Thymus (tissue), 11 donors: ENCODE results near the gene KRT3. TPM values are rescaled to one million over a fixed set of nuclear protein-coding genes. Genes with fewer than 3 reads are reported as not detected.
"Not testable (repeated sequence)": the region's sequence is repeated elsewhere in the genome, so short reads cannot be mapped to it uniquely, and the experiment has no call there.

Source experiments
- DNase-seq, 9 donors: peaks; one replicate each; pipeline ENCODE4 v3.0.0-alpha.2; 2013; ENCODE audit warnings: low spot score in 9 of 9, low read depth in 6 of 9, missing footprints in 1 of 9
- H3K27ac ChIP-seq, 2 donors: one replicate each; pipeline ENCODE4 v1.5.1; 2013; ENCODE audit warnings: control low read depth in 1 of 2, low read depth in 1 of 2, low read length in 1 of 2, mild to moderate bottlenecking in 1 of 2, moderate library complexity in 1 of 2
- H3K27me3 ChIP-seq, 2 donors: one replicate each; pipeline ENCODE4 v1.5.1; 2013; ENCODE audit warnings: low read length in 1 of 2; ENCODE audit not compliant: control insufficient read depth in 2 of 2, insufficient read depth in 1 of 2
- H3K36me3 ChIP-seq, 2 donors: one replicate each; pipeline ENCODE4 v1.5.1; 2013; ENCODE audit warnings: low read length in 1 of 2, mild to moderate bottlenecking in 1 of 2, moderate library complexity in 1 of 2; ENCODE audit not compliant: control insufficient read depth in 2 of 2, insufficient read depth in 2 of 2
- H3K4me1 ChIP-seq, 2 donors: one replicate each; pipeline ENCODE4 v1.5.1; 2013; ENCODE audit warnings: low read length in 2 of 2; ENCODE audit not compliant: control insufficient read depth in 2 of 2, insufficient read depth in 2 of 2
- H3K4me3 ChIP-seq, 2 donors: one replicate each; pipeline ENCODE4 v1.5.1; 2013; ENCODE audit warnings: low read length in 2 of 2, control low read depth in 1 of 2, mild to moderate bottlenecking in 1 of 2
- H3K9me3 ChIP-seq, 2 donors: one replicate each; pipeline ENCODE4 v1.5.1; 2013; ENCODE audit warnings: low read length in 1 of 2, mild to moderate bottlenecking in 1 of 2; ENCODE audit not compliant: control insufficient read depth in 2 of 2, insufficient read depth in 1 of 2
- WGBS: extraction: QIAGEN DNeasy Blood & Tissue Kit; methylation state at CpG from one replicate; pipeline ENCODE4 v1.1.7; 2013; 5-methylcytosine and 5-hydroxymethylcytosine counted together
- polyA plus RNA-seq: library from polyadenylated mRNA; stranded (reverse); fragments of 200-250 nt; gene quantifications from one replicate; pipeline ENCODE4 v1.2.3, GENCODE V29; 2013
- total RNA-seq: library from RNA; stranded (reverse); fragments of 120-200 nt; gene quantifications from one replicate; pipeline ENCODE4 v1.2.4, GENCODE V29; 2013
- donor health status: healthy.

KRT3 gene
- total and polyA plus RNA-seq, 2 donors, result 0.14 to 1.0 TPM

DNA sequence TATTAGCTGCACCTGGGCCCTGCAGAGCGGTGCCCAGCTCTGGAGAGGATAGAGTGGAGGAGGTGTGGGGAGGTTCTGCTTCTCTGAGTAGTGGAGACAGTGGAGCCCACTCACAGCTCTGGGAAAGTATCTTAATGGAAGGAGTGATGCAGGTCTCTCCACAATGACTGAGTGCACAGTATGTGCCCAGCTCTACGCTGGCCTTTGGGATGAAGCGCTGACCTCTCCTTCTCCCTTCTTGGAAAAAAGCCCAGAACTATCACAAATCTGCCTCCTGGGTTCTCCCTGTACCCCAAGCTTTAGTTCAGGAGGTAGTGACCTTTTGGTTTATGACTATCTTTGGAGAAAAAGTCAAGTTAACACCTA lies 495 bp upstream of the KRT3 start:
- Histone ChIP-seq H3K9me3 (no peaks in the 10 kb centered on the region), H3K27ac (no peak overlapping the region), H3K27me3 (peaks cover 0 to 10% of the 10 kb centered on the region in 2 donors), H3K36me3 (no peaks in the 10 kb centered on the region), H3K4me3 (no peak overlapping the region), H3K4me1 (no peaks in the 10 kb centered on the region)
- no peak for DNase-seq
- WGBS, result 96% methylated on average over 3 of the region's 3 CpGs

DNA sequence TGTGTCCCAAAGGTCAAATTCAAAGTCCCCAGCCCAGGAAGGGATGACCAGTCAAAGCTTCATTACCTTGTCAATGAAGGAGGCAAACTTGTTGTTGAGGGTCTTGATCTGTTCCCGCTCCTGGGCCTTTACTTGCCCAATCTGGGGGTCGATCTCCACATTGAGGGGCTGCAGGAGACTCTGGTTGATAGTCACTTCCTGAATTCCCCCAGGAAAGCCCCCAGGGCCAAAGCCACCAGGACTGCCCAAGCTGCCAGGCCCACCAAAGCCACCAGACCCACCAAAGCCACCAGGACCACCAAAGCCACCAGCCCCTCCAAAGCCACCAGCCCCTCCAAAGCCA lies 614 bp downstream of the KRT3 start:
- 96% methylated on average over 2 of the region's 2 CpGs for WGBS
- not testable (repeated sequence) for DNase-seq, H3K9me3 ChIP-seq, H3K4me3 ChIP-seq, H3K4me1 ChIP-seq, H3K27ac ChIP-seq, H3K36me3 ChIP-seq
- peaks cover 3 to 21% of the 10 kb centered on the region in 2 donors for H3K27me3 ChIP-seq

DNA sequence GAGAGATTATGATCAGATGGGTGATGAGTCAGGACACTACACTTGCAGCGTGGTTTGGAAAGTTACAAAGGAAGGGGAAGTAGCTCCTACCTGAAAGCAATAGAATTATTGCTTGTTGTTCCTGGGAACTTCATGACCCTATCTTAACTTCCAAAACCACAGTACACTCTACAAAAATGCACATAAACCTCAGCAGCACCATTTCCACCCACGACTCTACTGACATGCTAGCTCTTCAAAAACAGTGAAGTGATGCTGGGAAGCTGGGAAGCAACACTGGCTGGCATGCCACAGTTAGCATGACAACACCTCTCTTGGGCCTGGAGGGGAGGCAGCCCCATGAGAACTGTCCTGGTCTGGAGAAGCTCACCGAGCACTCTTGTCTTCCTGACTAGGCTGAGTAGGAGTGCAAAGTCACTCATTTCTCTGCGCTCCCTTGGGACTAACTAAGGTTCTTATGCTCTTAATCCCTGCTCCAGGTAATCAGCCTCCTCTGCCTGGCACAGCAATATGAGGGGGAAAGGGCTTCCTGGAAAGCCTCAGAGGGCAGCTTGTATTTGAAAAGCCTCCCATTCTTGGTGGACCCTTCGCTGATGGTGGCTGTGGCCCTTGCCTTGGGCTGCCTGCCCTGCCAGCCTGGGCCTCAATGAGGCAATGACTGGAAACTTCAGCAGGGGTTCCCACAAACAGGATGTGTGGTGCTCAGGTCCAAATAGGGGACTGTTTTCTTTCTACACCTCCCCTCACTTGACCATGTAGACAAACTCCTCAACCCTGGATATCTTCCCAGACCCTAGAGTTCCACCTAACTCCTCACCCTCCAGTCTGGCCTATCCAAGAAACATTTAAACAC lies 1.2 kb downstream of the KRT3 start:
- H3K36me3 ChIP-seq, result no peaks in the 10 kb centered on the region
- WGBS, result 70% methylated on average over 5 of the region's 5 CpGs
- no peak overlapping the region for H3K27ac ChIP-seq
- H3K4me1 ChIP-seq, result peaks cover 0 to 3% of the 10 kb centered on the region in 2 donors
- no peaks in the 10 kb centered on the region for H3K9me3 ChIP-seq
- no peak for DNase-seq
- H3K4me3 ChIP-seq, result no peak overlapping the region
- peaks cover 6 to 25% of the 10 kb centered on the region in 2 donors for H3K27me3 ChIP-seq

DNA sequence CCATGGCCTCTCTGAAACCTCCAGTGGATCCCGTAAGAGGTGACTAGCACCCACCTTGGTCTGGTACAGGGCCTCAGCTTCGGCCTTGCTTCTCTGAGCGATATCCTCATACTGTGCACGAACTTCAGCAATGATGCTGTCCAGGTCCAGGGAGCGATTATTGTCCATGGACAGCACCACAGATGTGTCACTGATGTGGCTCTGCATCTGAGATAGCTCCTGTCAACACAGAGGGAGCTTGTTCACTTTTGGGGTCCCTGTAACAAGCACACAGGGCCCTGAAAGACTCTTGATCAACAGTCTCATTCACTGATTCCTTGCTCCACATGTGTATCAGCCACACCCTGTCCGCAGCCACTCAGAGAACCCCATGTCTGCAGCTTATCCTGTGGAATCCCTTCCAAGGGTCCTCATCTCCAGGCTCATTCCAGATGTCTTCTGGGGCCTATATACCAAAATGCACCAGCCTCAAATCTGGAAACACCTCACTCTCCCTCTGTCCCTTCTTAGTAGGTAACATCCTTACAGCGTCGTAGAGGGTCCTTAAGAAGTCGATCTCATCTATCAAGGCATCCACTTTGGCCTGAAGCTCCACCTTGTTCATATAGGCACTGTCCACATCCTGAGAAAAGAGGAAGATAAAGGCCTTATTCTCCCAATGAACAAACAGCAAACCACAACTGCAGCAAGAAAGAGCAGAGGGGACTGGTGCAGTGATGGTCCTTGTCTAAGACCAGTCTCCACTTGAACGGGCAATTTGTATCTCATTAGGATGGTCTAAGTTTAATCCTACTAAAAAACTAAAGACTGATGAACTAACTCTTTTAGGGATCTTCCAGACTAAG lies 3.5 kb downstream of the KRT3 start:
- Histone ChIP-seq H3K4me3 (no peak overlapping the region), H3K9me3 (no peaks in the 10 kb centered on the region), H3K4me1 (peaks cover 0 to 3% of the 10 kb centered on the region in 2 donors), H3K36me3 (no peaks in the 10 kb centered on the region), H3K27me3 (peaks cover 8 to 41% of the 10 kb centered on the region in 2 donors), H3K27ac (no peak overlapping the region)
- no peak for DNase-seq
- 83% methylated on average over 10 of the region's 10 CpGs for WGBS

DNA sequence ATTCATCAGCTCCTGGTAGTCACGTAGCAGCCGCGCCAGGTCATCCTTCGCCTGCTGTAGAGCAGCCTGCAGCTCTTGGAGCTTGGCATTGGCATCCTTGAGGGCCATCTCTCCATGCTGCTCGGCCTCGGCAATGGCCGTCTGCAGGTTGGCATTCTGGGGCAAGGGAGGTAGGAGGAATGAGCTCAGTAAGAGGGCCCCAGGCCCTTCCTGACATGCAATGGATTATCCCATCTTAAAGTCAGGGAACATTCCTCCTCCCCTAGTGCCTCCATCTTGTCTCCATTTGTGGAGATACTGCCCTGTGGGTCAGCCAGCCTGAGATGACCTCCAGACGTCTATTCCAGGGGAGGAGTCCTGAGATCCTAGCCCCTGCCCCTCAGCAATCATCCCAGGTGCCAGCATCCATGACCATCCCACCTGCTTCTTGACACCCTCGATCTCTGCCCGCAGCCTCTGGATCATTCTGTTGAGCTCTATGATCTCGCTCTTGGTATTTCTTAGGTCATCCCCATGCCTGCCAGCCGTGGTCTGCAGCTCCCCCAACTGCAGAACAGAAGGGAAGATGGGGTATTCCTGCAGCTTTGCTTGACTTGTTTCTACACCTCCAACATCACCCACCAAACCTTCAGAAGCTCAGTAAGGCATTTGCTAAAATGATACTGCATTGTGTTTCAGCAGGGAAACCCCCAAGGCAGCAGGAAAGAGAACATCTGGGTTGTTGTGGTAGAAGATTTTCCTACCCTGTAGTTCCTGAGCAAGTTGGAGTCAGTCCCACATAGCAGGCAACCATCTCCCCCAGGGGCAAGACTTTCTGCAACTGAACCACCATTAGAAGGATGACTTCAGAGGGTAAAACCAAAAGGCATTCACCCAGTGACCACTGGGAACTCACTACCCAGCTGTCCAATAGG lies 4.4 kb downstream of the KRT3 start:
- 91% methylated on average over 12 of the region's 12 CpGs for WGBS
- DNase-seq, result no peak
- H3K27me3 ChIP-seq, result peaks cover 8 to 43% of the 10 kb centered on the region in 2 donors

DNA sequence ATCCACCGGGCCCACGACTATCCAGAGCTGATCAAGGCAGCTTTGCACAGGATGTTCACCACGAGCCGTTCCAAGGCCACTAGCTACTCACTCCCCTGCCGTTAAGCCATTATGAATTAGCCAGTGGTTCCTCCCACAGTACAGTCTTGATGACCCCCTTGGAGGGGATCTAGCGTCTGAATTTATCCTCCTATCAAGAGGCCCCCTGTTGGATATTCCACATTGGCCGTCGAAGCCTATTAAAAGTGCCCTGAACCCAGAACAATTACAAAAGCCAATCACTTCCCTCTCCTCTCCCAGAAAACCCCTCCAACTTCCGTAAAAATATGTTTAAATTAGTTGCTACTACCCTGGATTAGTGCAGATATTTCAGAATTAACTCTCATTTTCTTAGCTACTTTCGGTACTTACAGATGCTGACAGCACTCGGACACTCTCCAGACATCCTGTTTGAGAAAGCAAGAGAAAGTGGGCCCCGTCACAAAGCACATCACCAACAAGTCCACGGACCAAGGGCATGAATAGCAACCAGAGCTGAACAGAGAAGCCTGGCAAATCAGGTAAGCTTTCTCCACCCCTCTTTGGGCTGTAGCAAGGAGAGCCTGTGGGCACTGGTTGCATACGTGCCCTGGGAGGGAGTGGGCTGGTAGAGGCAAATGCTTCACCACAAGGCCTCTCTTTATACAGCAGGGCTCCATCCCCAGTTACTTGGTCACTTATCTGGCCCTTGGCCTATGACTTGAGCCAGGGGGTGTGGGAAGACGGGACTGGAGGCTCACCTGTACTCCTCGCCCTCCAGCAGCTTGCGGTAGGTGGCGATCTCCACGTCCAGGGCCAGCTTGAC lies 5.3 kb downstream of the KRT3 start:
- no peak overlapping the region for H3K4me3 ChIP-seq
- H3K9me3 ChIP-seq, result no peaks in the 10 kb centered on the region
- no peak for DNase-seq
- H3K36me3 ChIP-seq, result no peaks in the 10 kb centered on the region
- 76% methylated on average over 19 of the region's 19 CpGs for WGBS
- peaks cover 8 to 39% of the 10 kb centered on the region in 2 donors for H3K27me3 ChIP-seq
- peaks cover 0 to 3% of the 10 kb centered on the region in 2 donors for H3K4me1 ChIP-seq
- no peak overlapping the region for H3K27ac ChIP-seq

More for the DNA sequence above, 4.4 kb downstream of the KRT3 start:
- Histone ChIP-seq H3K36me3 (no peaks in the 10 kb centered on the region), H3K4me3 (no peak overlapping the region), H3K4me1 (peaks cover 0 to 3% of the 10 kb centered on the region in 2 donors), H3K9me3 (no peaks in the 10 kb centered on the region), H3K27ac (no peak overlapping the region)

DNA sequence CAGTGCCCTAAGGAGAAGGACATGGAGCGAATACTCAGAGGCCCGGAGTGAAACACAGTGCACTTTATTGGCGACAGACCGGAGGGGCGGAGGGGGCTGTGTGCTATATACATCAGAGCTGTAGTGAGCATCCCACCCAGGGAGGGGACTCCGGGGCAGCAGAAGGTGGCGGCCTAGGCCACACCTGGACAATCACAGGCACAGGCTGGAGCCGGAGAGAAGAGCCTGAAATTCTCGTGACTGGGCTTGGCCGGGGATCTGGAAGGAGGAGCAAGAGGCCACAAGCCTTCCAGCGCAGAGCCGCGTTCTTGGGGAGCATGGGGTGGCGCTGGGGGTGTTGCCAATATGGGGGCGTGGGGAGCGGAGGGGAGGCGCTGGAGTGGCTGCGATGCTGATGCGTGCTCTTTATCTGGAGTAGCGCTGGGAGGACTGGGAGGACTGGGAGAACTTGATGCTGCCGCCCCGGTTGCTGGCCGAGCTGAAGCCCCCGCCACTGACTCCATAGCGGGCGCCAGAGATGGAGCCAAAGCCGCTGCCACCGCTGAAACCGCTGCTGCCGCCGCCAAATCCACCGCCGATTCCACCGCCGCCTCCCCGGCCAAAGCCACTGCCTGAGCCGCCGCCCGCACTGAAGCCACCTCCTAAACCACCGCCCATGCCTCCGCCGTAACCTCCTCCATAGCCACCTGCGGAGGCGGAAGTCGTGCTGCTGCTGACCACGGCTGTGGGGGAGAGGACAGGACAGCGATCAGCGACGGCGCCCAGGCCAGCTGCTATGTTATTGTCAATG lies 6.1 kb downstream of the KRT3 start:
- no peak for DNase-seq
- peaks cover 8 to 38% of the 10 kb centered on the region in 2 donors for H3K27me3 ChIP-seq
- H3K27ac ChIP-seq, result no peak overlapping the region
- 28% methylated on average over 50 of the region's 50 CpGs for WGBS
- H3K4me3 ChIP-seq, result no peak overlapping the region
- H3K4me1 ChIP-seq, result peaks cover 0 to 3% of the 10 kb centered on the region in 2 donors
- no peaks in the 10 kb centered on the region for H3K36me3 ChIP-seq
- H3K9me3 ChIP-seq, result no peaks in the 10 kb centered on the region
